GM18508 (cell line): Measurements from ENCODE around the gene CBY1.
A peak's percentile ranks its signal among the peaks of the same experiment; 100 is the strongest.
"Not testable (repeated sequence)": the region's sequence is repeated elsewhere in the genome, so short reads cannot be mapped to it uniquely, and the experiment has no call there.

ENCODE experiments used
- ATAC-seq: cut with Tn5 transposase; IDR thresholded peaks from one replicate; pipeline ENCODE4 v1.9.1; 2021; ENCODE audit warnings: moderate number of reproducible peaks; ENCODE audit not compliant: insufficient read depth, unreplicated experiment

CBY1 gene

DNA sequence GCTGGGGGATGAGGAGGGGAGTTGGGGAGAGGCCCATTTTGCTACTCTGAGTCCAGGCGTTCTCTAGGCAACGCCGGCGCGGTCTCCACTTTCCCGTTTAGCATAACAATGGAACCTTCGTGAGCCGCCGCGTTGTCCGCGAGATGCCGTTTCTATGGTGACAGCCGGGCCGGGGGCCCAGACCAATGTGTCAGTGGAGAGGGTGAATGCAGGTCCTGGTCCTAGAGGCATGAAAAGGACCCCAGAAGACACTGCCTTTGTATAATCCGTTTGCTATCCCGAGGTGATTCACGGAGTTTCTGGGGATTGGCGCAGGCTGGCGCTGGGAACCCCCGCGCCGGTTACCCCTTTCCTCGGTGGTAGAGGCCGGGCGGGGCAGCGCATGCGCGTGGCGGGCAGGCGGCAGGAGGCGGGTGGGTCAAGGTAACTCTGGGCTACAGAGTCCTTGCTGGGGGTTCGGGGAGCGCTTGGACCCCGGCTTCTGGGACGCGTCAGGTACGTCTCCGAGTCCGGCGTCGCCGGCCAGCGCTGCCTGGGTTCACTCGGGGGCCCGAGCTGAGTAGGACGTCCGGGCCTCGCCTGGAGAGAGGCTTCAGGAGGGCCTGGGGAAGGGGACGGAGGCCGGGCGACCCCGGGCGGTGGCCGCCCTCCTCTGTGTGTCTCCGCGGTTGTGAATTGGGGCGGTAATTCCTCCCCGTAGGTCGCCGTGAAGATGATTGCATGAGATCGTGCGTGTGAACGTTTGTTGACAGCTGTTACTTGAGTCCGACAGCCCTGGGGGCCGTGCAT, at the start of gene CBY1, which contains the start of gene FAM227A:
Gene CBY1 (plus strand): TSS at position 383 of the 789 bp plus-strand sequence. CDS start 11,417 bp downstream, outside the sequence.
Gene FAM227A (minus strand): TSS at position 137 of the 789 bp plus-strand sequence. CDS start 6,224 bp downstream, outside the sequence.
- ATAC-seq = peak; percentile 49

DNA sequence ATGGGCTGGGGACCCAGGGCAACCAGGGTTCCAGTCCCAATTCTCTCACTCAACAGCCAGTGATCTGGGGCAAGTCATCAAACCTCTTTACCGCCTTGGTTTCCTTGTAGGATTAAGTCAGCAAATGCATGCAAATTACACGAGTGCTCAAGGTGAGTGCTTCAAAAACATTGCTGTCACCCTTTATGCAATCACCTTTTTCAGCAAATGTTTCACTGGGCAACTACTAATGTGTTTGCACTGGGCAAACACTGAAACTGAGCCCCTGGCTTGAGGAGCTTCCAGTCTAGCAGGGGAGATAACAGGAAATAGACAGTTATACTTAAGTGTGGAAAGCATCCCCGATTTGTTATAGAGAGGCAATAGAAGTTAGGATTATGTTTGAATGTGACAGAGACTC, 48.8 kb upstream of the CBY1 start:
- no peak for ATAC-seq

DNA sequence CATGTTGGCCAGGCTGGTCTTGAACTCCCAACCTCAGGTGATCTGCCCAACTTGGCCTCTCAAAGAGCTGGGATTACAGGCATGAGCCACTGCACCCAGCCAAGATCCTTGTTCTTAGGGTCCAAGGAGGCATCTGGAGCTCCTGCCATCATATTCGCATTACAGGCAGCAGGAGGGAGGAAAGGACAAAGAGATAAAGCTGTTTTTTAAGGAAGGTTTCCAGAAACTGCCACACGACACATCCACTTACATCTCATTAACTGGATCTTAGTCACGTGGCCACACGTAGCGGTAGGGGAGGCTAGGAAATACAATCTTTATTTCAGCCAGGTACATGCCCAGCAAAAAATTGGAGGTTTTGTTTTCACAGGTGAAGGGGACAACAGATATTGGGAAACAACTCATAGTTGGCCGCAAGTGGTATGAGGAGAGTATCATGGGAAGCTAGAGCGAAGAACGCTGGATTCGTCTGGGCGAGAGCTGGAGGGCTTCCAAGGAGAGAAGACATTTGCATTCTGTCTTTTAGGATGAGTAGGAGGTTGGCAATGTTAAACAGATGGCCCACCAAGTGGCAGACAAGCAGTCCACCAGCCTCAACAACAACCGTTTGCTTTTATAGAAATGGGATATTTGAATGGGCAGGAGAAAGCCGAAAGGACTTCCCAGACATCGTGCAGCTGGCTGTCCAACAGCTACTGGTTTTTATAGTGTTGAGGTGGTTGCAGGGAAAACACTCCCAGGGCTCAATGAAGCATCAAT, 47.3 kb upstream of the CBY1 start:
- ATAC-seq = no peak

DNA sequence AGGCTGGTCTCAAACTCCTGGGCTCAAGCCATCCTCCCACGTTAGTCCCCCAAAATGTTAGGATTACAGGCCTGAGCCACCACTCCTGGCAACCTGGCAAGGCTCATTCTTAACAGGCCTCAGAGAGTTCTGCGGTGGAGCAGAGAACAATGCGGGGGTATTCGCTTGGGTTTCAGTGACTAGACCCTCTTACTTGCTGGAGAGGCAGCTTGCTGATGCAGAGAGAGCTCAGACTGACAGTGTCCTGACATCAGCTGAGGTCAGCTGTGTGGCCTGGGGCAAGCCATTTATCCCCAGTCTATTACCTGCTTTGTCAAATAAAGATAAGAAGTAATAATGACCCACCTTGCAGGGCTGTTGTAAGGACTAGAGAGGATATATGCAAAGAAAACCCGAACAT, 46.2 kb upstream of the CBY1 start:
- ATAC-seq = no peak

DNA sequence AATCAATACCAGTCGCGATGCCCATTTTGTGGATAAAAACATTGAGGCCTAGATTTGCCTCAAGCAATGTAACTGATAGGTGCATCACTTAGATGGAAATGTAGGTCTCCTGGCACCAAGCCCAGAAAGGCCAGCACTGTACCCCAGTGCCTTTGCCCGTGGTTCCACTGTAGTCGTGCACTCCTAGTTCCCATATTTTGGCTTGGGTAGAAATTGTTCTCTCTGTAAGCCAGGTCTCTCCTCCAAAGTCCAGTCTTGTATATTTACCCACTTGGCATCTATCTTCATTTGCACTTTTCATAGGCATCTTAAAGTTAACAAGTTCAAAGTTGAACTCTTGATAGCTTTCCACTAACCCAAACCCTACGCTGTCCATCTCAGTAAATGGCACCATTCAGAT, 44.9 kb upstream of the CBY1 start:
- no peak for ATAC-seq

DNA sequence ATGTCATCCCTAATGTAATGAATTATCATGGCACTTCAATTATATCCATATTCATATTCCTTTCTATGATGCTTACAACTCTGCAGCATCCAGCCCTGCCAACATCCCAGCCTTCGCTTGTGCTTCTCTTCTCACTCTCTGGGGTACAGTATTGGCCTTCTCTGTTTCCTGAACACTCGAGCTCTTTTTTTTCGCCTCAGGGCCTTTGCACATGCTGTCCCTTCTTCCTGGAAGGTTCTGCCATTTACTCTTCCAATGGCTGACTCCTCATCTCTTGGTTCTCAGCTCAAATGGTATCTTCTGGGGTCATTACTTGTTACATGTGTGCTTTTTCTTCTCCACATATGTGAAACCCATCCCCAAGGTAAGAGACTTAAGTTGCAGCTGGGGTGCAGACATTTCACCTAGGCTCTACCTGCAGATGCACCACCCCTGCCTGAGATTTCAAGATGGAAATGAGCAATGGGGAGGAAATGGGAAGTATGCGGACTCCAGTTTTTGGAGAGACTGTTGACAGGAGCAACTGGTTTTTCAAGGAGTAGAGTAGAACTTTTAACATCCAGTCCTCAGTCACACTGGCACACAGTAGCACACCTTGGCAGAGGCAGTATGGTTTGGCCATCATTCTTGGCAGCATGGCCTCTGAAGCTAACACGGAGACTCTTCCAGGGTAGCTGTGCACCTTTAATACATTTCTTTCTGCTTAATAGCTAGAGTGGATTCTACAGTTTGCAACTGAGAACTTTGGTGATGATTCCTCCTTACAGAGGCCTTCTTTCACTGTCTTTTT, 44.0 kb upstream of the CBY1 start:
- no peak for ATAC-seq

DNA sequence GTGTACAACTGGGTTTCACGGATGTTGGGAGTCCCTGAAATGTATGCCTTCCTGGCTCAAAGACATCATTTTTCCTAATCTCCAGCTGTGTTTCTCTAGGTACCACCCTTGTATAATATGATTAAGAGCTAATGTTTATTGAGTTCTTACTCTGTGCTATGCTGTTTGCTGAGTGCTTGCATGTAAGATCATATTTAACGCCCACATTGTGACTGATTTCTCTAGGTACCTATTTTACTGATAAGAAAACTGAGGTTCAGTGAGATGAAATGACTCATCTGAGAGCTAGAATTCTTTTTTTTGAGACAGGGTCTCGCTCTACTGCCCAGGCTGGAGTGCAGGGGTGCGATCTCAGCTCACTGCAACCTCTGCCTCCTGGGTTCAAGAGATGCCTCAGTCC, 42.9 kb upstream of the CBY1 start:
- ATAC-seq = no peak

DNA sequence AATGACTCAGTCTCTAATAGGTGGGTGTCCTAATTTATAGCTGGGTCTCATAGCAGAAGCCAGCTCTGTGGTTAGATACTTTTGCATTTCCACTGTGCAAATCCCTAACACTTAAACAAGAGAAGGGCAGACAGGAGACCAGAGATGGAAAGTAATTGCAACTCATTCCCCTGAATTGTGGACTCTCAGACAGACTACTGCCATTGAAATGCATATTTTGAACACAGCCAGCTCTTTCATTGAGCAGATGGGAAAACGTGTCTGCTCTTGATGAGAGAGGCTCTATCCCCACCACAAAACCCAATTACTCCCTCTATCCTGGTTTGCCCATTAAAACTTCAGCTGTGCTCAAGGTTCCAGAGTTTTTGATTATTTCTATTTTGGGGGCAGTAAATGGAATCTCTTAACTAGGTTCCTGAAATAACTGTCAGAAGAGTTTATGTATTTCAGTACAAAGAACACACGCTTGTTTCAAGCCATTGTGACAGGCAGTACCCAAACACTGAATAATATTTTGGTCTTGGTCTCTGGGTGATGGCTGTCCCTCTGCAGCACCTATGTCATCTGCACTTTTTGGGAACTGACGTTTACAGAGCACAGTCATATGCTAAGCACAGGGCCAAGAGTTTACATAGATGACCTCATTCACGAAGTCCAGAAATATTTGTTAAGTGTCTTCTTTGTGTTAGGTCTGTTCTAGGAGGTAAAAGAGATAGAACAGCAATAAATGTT, 41.9 kb upstream of the CBY1 start:
- ATAC-seq = no peak

DNA sequence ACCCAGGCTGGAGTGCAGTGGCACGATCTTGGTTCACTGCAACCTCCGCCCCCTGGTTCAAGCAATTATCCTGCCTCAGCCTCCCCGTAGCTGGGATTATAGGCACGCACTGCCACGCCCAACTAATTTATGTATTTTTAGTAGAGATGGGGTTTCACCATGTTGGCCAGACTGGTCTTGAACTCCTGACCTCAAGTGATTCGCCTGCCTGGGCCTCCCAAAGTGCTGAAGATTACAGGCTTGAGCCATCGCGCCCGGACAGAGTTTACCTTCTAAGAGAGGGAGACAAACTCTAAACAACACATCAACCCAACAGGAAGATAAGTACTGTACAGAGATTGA, 41.4 kb upstream of the CBY1 start:
- not testable (repeated sequence) for ATAC-seq

DNA sequence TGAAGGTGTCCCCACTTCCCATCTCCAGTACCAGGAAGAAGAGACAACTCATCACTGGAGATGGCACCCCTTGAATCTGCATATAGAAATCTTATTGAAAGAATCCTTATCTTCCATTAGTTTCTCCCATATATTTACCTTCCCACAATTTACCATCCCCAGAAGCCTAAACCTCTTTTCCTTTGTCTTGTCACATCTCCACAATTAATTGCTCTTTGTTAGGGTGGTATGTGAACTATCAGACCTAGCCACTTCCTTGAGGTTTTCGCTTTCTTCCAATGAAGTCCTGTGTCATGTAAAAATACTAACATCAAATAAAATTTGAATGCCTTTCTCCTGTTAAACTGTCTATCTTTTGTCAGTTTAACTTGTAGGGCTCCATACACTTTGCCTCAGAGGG, 38.2 kb upstream of the CBY1 start:
- no peak for ATAC-seq

DNA sequence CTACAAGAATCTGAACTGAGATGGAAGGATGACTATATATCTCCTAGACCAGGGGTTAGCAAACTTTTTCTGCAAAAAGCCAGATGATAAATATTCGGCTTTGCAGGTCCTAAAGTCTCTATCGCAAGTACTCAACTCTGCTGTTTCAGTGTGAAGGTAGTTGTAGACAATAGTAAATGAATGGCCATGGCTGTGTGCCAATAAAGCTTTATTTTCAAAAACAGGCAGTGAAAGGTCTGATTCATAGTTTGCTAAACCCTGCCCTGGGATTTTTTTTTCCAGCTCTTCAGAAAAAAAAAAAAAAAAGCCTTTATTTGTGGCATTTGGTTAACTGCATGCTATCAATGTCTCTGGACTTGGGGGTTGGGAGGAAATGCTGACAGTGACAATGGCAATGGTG, 37.8 kb upstream of the CBY1 start:
- no peak for ATAC-seq

DNA sequence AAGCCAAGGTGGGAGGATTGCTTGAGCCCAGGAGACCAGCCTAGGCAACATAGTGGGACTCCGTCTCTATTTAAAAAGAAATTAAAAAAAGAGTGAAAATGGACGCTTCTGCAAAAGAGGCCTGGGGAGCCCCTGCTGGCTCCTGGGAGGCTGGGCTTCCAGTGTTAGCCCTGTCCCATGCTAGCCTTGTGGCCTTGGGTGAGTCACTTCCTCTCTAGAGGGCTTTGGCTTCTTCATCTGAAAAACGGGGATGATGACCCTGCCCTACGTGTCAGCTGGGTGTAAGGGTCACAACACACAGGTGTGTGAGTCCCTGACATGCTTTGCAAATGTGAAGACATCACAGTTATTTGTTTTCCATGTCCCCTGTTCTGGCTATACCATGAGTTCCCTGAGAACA, 33.1 kb upstream of the CBY1 start:
- no peak for ATAC-seq

DNA sequence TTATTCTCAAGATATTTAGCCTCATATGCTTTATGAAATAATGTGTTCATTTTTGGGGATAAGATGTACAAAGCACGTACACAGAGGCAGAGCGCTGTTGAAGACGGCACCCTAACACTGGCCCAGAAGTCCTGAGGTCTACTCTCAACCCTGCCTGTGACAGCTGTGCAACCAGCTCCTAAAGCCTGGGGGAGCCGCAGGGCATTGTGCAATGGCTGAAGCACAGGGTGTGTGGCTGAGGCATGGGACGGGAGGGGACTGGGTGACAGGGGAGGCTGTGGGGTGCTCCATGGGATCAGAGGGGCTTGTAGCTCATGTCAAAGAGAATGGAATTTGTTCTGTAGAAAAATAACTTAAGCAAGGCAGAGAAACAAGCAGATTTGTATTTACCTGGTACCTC, 28.0 kb upstream of the CBY1 start:
- ATAC-seq = no peak

DNA sequence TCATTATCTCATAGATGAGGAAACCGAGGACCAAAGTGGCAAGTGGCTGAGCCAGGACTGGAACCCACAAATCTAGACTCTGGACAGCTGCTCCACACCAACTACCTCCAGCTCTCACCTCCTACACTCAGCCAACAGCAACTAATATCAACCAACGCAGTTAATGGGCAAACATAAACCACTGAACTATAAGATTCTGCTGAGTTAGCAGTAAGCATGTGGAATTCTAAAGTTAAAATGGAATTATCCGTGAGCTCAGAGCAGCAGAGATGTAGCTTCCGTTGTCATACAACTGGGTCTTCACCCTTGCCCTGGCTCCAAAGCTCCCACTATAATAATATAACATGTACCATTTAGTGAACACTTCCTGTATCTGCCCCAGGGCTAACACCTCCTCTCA, 27.3 kb upstream of the CBY1 start:
- ATAC-seq = no peak

DNA sequence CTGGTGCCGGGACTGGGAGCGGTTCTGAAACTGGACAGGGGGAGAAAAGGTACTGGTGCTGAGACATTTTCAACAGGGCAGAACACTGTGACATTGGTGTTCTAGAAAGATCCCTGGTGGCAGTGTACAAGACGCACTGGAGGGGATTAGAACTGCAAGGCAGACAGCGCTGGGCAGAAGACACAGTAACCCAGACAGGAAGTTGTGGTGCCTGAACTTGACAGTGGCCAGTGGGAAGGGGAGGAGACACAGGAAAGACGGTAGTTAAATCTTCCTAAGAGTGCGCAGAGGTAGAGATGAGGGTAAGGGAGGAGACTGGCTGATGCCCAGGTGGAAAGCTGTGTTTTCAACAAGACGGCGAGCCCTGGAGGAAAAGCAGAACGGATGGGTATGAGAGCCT, 24.7 kb upstream of the CBY1 start:
- no peak for ATAC-seq

DNA sequence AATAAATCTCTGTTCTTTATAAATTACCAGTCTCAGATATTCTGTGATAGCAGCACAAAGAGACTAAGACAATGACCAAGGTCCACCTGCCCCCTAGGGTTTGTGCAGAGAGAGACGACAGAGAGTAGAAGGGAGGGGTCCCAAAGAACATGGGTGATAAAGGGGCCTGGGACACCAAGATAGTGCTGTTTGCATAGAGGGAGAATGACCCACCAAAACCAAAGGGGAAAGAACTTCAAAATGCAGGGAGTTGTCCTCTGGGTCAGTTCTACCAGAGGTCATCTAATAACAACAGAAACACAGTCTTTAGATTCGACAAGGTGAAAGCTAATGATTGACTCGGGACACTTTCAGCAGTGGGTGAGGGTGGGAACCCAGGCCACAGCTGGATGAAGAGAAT, 23.9 kb upstream of the CBY1 start:
- ATAC-seq = no peak

DNA sequence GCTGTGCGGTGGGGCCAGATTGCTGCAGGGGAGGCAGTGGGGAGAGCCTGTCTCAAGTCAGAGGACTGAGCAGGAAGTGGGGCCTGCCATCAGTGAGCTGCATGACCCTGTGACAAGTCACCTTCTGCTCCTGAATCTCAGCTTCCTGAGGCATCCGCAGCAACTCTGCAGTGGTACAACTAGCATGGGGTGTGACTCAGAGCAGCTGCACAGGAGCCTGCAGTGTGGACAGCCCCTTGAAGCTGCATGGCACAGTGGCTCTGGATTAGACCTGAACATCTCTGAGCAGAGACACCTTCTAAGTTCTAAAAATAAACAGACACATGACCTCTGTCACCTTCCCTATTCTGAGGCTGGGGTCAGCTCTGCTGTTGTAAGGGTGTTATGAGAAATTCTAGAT, 18.2 kb upstream of the CBY1 start:
- no peak for ATAC-seq

DNA sequence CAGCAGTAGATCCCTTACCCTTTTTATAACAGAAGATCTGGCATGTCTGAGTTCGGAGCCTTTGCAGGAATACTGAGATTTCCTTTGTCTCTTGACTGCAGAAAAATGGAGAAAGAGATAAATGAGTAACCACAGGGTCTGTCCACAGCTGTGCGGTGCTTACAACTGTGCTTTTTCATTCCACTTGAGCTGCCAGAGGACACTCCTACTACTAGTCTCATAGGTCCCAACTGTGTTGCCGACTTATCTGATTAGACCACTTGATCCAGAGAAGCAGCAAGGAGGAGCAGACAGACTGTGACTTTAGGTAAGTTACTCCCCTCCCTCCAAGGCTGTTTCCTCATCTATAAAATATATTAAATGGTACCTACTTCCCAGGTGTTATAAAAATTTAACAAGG, 17.7 kb upstream of the CBY1 start:
- ATAC-seq = no peak

DNA sequence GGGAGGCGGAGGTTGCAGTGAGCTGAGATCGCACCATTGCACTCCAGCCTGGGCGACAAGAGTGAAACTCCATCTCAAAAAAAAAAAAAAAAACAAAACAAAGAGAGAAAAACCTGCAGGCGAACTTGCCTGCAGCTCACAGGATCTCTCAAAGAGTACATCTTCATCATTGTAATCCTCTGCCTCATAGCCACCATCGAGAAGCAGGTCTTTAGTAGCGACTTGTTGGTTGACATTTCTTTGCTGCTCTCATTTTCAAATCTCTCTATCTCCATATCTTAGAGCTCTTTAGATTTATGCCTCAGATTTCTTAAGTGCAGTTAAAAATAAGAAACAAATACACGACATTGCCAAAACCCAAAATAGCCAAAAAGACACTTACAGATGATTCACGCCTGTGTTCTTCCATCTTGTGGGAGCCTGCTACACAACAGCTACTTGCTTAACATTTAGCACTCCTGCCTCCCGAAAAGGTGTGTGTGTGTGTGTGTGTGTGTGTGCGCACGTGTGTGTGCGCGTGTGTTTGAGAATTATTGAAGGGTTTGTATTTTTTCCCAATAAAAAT, 14.9 kb upstream of the CBY1 start:
- ATAC-seq = no peak

DNA sequence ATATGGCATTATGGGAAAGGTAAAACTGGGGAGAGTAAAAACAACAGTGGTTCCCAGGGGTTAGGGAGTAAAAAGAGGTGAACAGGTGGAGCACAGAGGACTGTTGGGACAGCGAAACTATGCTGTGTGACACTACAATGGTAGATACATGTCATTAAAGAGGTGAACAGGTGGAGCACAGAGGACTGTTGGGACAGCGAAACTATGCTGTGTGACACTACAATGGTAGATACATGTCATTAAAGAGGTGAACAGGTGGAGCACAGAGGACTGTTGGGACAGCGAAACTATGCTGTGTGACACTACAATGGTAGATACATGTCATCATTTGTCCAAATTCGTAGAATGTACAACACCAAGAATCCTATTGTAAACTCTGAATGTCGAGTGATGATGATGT, 12.2 kb upstream of the CBY1 start:
- not testable (repeated sequence) for ATAC-seq
